Endometrial microvascular endothelial cells (primary cell): ENCODE measurements around the gene BRWD1. TPM values are rescaled to one million over a fixed set of nuclear protein-coding genes. Genes with fewer than 3 reads are reported as not detected.

Experiments
- in situ Hi-C: cut with HindIII; loops from 2 replicates; pipeline ENCODE4 v1.10.0; 2017; ENCODE audit warnings: low sequenced_read_pairs, low pct_unique_long_range_greater_than_20kb; ENCODE audit errors: inconsistent ontology term
- total RNA-seq: library from RNA; depleted of rRNA; stranded (reverse); fragments of >200 nt; gene quantifications from one replicate; pipeline ENCODE4 v1.2.3, GENCODE V29; 2015; ENCODE audit errors: inconsistent ontology term

BRWD1 gene
- total RNA-seq, 1 donor from 2014 or later, result 9.5 TPM

- in situ Hi-C loops, result no loop called here
Observed at GRCh38 chr21:39334611-39335010, 21.2 kb upstream of the BRWD1 start.

GRCh38 chr21:39332175-39332574, 18.7 kb upstream of the BRWD1 start:
- in situ Hi-C loops, result no loop called here

- in situ Hi-C loops, result no loop called here
Observed at GRCh38 chr21:39330001-39330400, 16.6 kb upstream of the BRWD1 start.

- in situ Hi-C loops, result no loop called here
Observed at GRCh38 chr21:39327727-39328126, 14.3 kb upstream of the BRWD1 start.

GRCh38 chr21:39326607-39327307, 13.3 kb upstream of the BRWD1 start:
- in situ Hi-C loops, result no loop called here

GRCh38 chr21:39325458-39325857, 12.0 kb upstream of the BRWD1 start:
- in situ Hi-C loops, result no loop called here

- in situ Hi-C loops, result no loop called here
Observed at GRCh38 chr21:39321424-39321823, 8.0 kb upstream of the BRWD1 start.

GRCh38 chr21:39319814-39320332, 6.4 kb upstream of the BRWD1 start:
- in situ Hi-C loops, result no loop called here

GRCh38 chr21:39319251-39319756, 5.9 kb upstream of the BRWD1 start:
- in situ Hi-C loops, result no loop called here

- in situ Hi-C loops, result no loop called here
Observed at GRCh38 chr21:39318091-39318959, 4.9 kb upstream of the BRWD1 start.

GRCh38 chr21:39317134-39318090, 4.0 kb upstream of the BRWD1 start:
- in situ Hi-C loops, result no loop called here

- in situ Hi-C loops, result no loop called here
Observed at GRCh38 chr21:39316729-39317128, 3.3 kb upstream of the BRWD1 start.

GRCh38 chr21:39315603-39316445, 2.4 kb upstream of the BRWD1 start:
- in situ Hi-C loops, result no loop called here

- in situ Hi-C loops, result no loop called here
Observed at GRCh38 chr21:39314143-39315027, 953 bp upstream of the BRWD1 start.

- in situ Hi-C loops, result no loop called here
Observed at GRCh38 chr21:39313042-39313570, 326 bp downstream of the BRWD1 start.

- in situ Hi-C loops, result no loop called here
Observed at GRCh38 chr21:39312112-39313041, 1.1 kb downstream of the BRWD1 start.
